Measurements from ENCODE around the gene RNF166. TPM values are rescaled to one million over a fixed set of nuclear protein-coding genes. Genes with fewer than 3 reads are reported as not detected.

The RNF166 gene
- total RNA-seq, 1 donor from 2014 or later, result 21.4 TPM

DNA sequence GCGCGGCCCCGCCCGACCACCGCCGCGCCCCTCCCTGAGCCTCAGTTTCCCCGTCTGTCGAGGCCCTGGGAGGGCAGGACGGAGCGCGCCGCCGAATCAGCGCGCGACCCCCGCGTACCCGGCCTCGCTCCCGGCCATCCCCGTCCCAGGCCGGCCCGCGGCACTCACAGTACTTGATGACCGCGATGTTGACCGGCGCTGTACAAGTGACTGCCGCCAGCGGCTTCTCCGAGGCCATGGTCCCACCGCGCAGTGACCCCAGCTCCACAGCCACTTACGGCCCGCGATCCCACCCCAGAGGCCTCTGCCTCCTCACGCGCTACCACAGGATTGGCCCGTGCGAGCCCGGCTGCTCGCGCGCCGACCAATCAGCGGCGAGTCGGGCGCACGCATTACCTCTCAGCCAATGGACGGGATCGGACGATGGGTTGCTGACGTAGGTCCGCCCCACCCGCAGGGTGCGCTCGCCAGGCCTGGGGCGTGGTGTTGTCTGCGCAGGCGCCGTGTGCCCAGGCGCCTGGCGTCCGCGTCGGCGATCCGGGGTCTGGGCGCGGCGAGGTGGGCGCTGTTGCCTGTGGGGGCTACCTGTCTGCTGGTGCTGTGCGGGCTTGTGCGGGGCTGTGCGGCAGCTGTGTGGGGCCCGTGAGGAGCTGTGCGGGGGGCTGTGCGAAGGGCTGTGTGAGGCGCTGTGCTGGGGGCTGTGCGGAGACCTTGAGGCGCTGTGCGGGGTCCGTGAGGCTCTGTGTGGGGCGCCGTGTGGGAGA is 43.2 kb downstream of the RNF166 start, which contains the start of gene MVD:
MVD (minus strand) TSS at position 249 of the 764 bp plus-strand sequence; CDS start at position 238, 11 bp downstream.
- Mint-ChIP-seq H3K4me1 (peaks cover 17% of the 10 kb centered on the region), H3K27me3 (ENCODE audit: low read depth) (no peaks in the 10 kb centered on the region), H3K36me3 (peaks cover 4% of the 10 kb centered on the region), H3K4me3 (peak within 1 kb of the TSS; percentile 85), H3K27ac (peak within 1 kb of the TSS; percentile 96), H3K9me3 (no peaks in the 10 kb centered on the region)
- no peak for TF ChIP-seq CTCF (IDR thresholded peaks at IDR 0.05; ENCODE audit: unreplicated experiment)
- DNase-seq (ENCODE audit: low spot score in 2 of 2, unreplicated experiment in 2 of 2), result peak; percentile 94 to 96

GRCh38 chr16:88662222-88662842 is 43.9 kb downstream of the RNF166 start:
- peak overlapping the region; percentile 86 for H3K27ac Mint-ChIP-seq
- H3K9me3 Mint-ChIP-seq, result no peaks in the 10 kb centered on the region
- no peak for DNase-seq (ENCODE audit: low spot score in 2 of 2, unreplicated experiment in 2 of 2)
- H3K27me3 Mint-ChIP-seq (ENCODE audit: low read depth), result no peaks in the 10 kb centered on the region
- peak overlapping the region; percentile 85 for H3K4me3 Mint-ChIP-seq
- H3K4me1 Mint-ChIP-seq, result peaks cover 17% of the 10 kb centered on the region
- H3K36me3 Mint-ChIP-seq, result peaks cover 2% of the 10 kb centered on the region
- no peak for TF ChIP-seq CTCF (IDR thresholded peaks at IDR 0.05; ENCODE audit: unreplicated experiment)

DNA sequence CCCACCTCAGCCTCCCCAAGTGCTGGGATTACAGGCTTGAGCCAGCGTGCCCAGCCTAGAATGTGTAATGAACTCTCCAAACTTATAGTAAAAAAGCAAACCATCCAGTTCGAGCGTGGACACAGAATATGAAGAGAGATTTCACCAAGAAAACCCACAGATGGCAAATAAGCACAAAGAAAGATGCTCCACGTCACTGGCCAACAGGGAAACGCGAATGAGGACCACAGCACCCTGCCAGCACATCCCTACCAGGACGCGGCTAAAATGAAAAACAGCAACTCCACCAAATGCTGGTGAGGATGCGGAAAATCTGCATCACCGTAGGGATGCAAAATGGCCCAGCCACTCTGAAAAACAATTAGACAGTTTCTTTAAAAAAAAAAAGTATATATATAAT is 44.7 kb downstream of the RNF166 start:
- no peak overlapping the region for H3K27ac Mint-ChIP-seq
- no peak for DNase-seq (ENCODE audit: low spot score in 2 of 2, unreplicated experiment in 2 of 2)
- H3K9me3 Mint-ChIP-seq, result no peaks in the 10 kb centered on the region
- H3K27me3 Mint-ChIP-seq (ENCODE audit: low read depth), result no peaks in the 10 kb centered on the region
- peaks cover 3% of the 10 kb centered on the region for H3K36me3 Mint-ChIP-seq
- TF ChIP-seq CTCF (IDR thresholded peaks at IDR 0.05; ENCODE audit: unreplicated experiment), result no peak
- peaks cover 17% of the 10 kb centered on the region for H3K4me1 Mint-ChIP-seq
- peak overlapping the region; percentile 25 for H3K4me3 Mint-ChIP-seq

- no peaks in the 10 kb centered on the region for H3K27me3 Mint-ChIP-seq (ENCODE audit: low read depth)
- peaks cover 7% of the 10 kb centered on the region for H3K36me3 Mint-ChIP-seq
- no peak for TF ChIP-seq CTCF (IDR thresholded peaks at IDR 0.05; ENCODE audit: unreplicated experiment)
- H3K27ac Mint-ChIP-seq, result no peak overlapping the region
- DNase-seq (ENCODE audit: low spot score in 2 of 2, unreplicated experiment in 2 of 2), result no peak
- H3K4me3 Mint-ChIP-seq, result no peak overlapping the region
- H3K9me3 Mint-ChIP-seq, result no peaks in the 10 kb centered on the region
- peaks cover 12% of the 10 kb centered on the region for H3K4me1 Mint-ChIP-seq
Observed at GRCh38 chr16:88659160-88659559, 47.0 kb downstream of the RNF166 start.

DNA sequence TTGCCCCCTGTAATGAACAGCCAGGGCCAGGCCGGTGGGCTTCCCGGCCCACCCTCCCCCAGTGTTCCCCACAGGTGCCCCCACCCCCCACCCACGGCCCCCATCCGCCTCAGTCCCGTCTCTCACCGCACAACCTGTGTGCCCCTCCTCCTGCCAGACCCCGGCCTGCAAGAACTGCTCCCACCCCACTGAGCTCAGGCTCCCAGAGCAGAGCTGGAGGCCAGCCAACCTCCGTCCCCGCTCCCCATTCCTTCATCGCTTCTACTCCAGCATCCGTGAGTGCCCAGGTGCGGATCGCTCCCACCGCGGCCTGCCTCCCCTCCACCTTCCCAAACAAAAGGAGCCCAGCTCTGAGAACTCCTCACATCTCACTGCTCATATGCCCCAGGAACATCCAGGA is 47.5 kb downstream of the RNF166 start:
- Mint-ChIP-seq H3K27ac (no peak overlapping the region), H3K4me1 (peaks cover 10% of the 10 kb centered on the region), H3K9me3 (no peaks in the 10 kb centered on the region), H3K4me3 (no peak overlapping the region), H3K27me3 (ENCODE audit: low read depth) (no peaks in the 10 kb centered on the region), H3K36me3 (peaks cover 7% of the 10 kb centered on the region)
- TF ChIP-seq CTCF (IDR thresholded peaks at IDR 0.05; ENCODE audit: unreplicated experiment), result no peak
- no peak for DNase-seq (ENCODE audit: low spot score in 2 of 2, unreplicated experiment in 2 of 2)

Data from mesothelial cell of epicardium (in vitro differentiated cells).